GM18519 (cell line): ENCODE data around the gene VSTM2B.

Experiments
- ATAC-seq: cut with Tn5 transposase; IDR thresholded peaks from one replicate; pipeline ENCODE4 v1.9.1; 2021; ENCODE audit warnings: mild to moderate bottlenecking, moderate library complexity; ENCODE audit not compliant: unreplicated experiment, low FRiP score

VSTM2B gene

DNA sequence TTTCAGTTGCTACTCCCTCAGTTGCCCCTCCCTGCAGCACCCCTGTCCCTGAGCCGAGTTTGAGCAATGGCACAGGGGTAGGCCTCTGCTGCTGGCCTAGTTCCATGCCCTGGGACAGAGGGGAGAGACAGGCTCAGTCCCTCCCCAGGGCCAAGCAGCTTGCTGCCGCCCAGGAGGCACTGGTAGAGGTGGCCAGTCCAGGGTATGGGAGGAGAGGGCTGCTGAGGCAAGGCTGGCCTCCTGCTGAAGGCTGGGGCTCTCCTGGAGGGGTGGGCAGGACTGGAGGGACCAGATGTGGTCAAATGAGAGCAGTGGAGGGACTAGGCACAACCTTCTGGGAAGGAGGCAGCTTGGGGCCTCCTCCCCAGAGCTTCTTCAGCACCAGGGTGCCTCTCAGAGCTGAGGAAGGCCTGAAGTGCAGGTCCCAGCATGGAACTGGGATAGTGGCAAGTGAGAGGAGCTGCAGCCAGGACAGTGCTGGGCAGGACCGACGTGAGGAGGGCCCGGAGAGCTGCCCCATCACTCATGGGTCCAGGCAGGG lies 29.8 kb upstream of the VSTM2B start:
- ATAC-seq, result no peak

DNA sequence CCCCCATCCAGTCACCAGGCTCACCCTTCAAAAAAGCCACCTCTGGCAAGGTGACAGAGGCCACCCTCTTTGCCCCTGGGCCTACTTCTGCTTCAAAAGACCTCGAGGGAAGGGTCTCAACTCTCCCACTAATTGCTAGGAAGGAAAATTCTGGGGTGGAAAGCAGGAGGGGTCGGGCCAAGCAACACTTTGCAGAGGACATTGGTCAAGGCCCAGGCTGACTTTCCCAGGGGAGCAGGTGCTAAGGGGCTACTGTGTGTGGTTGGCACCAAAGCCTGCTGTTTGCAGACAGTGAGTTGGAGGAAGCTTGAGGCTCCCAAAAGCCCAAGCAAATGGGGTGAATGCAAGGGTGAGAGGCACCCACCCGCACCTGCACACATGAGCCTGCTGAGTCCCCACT lies 28.6 kb upstream of the VSTM2B start:
- no peak for ATAC-seq

DNA sequence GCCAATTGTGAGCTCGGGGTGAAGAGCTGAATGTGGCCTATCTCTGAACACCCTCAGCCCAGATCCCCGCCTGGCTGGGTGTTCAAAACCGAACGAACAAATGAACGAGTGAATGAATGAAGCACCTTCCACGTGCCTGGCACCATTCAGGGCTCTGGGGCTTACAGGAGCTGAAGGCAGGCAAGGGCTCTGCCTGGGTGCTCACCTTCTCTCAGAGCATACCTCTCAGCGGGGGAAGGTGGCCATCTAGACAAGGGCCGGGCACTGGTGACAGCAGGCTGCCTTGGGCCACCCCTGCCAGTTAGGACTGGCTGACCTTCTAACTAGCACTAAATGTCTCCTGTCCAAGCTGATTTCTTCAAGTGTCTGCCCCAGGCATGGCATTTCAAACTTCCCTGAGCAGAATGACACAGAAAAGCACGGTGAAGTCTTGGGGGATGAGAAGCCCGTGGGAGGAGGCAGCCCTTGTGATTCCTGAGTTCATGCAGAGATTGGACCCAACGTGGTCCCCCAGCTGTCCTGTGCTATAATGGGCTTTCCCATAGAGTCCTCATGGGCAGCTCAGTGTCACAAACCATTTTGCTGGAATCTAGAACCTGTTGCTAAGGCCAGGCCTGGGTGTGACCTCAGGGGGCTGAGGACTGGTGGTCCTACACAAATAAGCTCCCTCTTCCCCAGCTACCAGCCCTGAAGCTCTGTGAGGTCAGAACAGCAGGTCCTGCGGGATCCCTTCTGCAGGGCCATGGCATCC lies 27.9 kb upstream of the VSTM2B start:
- ATAC-seq, result no peak

DNA sequence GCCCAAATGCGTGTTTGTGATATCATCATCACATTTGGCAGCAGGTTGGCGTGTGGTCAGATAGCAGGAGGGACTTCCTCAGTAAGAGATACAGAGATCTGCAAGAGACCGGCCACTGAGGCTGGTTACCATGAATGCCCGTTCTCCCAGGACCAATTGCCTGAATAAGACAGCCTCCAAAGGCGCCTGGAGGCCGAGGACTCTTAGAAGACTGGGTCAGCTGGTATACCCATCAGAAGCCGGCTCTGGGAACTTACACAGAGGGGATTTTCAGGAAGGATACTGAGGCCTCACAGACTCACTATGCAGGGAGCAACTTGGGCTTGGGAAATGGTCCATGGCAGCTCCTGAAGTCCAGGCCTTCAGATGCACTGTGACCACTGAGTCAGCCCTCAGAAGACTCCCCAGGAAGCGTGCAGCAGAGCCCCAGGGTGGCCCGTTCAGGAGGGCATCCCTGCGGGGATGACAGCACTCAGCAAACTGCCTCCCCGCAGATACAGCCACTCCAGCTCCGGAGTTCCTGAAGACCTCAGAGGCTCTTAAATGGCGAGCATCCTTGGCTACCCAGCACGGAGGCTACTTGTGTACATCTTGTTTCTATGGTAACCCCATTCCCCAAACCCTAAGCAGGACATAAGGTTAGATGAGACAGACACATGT lies 26.4 kb upstream of the VSTM2B start:
- ATAC-seq, result no peak

DNA sequence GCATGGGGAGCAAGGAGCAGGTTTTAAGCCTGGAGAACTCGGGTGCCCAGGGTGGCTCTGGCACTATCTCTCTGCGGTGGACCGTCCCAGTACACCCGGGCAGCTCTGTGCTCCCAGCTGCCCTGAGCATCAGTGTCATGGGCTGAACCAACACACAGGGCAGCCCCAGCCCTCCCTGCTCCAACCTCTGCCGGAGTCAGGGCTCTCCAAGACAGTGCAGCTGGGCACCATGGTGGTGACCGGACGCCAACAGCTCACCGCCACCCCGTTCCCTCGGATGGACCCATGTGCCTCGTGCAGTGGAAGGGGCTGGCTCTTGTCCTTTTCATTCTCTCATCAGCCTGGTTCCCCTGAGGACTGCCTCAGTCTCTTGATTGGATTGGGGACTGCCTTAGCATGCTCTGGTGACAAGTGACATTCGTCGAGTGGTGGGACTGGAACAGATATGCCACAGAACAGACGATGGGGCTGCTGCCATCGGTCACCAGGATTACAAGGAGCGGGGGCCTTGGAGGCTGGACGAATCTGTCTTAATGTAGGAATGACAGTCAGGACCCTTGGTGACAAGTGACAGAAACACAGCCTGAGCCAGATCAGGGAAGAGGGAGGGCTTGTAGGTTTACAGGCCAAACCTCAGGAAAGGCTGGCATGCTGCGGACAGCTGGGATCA lies 25.7 kb upstream of the VSTM2B start:
- no peak for ATAC-seq

DNA sequence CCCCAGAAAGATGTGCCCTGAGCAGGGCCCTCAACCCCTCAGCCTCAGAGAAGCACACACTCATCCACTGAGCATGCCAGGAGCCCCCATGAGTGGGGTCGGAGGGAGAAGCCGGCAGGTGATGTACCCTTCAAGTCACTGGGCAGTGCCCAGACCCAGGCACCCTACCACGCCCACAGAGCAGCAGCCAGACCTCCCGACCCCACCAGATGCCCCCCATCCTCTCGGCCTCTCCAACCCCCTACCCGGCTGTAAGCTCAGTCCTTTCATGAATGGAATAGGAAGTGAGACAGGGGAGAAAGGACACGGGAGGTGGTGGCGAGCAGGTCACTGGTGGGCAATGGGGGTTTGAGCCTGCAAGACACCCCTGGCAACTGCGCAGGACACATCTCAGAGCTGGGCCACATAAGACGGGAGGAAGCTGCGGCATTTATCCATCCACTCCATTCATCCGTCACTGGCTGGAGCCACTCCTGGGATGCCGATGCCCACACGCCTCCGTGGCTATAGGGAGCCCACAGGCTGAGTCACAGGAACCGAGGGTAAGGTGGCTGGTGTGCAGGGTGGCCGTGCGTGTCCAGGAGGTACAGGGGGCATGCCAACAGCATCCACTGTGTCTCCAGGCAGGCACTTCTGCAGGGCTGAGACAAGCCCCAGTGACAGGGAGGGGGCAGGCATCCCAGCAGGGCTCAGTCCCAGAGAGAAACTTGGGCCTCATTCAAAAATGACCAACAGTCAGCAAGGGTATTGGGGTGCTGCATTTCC lies 23.8 kb upstream of the VSTM2B start:
- no peak for ATAC-seq

DNA sequence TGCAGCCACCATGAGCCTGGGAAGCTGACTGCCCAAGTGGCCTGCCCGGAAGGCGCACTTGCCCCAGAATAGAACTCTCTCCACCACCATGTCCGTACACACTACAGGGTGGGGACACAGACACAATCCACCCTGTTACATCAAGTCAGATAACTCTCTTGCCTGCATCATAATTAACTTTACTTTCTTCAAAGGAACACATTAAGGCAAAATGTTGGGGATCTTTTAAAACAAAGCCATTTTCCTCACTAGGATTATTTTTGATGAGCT lies 23.3 kb upstream of the VSTM2B start:
- ATAC-seq, result no peak

DNA sequence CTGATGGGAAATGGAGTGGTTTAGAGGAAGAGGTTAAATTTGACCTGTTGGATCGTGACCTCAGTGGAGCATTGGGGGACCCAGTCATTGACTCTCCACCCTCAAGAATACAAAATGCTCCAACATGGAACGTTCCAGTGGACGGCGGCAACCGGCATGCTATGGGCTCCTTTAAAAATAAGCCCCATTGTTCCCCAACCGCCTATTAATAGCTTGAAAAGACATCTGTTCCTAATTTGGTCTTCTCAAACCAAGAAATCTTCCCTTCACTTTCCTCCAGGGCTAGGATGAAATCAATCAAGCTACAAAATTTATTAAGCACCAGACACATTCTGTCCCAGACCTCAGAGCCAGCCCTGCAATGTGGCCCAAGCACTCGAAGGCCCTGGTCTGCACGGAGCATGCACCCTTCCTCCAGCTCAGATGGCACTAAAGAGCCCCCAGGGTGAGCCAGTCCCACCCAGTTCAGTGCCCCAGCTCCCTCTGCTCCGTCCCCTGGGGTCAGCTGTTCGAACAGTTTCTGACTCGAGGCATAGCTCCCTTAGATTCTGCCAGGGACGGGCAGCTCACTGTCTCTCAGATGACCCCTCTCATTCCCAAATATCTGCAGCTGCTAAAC lies 22.5 kb upstream of the VSTM2B start:
- ATAC-seq, result no peak

DNA sequence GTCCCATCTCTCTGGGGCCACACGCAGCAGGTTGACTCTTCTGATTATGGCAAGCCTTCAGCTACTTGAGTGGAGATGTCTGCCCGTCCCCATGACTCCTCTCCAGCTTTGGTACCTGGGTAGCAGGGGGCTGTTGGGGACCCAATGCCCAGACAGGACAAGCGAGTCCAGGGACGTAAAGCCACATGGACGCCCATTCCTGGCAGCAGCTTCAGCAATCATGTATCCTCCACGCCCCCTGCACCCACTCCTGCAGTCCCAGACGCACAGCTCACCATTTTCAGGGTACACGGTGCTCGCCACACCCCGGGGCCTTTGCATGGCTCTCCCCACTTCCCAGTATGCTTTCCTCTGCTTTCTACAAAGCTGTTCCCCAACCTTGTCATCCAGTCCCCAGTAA lies 22.0 kb upstream of the VSTM2B start:
- ATAC-seq, result no peak

DNA sequence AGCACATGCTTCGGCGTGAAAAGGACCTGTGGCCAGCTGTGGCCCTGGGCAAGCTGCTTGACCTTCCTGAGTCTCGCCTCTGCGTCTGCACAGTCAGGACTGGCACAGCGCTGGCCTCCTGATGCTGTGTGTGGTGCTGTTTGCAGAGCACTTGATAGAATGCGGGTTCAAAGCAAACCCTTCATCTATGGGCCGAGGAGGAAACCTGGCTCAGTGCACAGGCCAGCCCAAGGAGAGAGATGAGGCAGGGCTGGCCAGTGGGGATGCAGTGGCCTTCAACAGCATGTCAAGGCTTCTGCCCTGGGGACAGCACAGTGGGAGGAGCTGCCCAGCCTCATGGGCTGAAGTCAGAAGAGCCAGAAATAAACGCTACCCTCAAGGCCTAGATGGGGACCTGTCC lies 21.3 kb upstream of the VSTM2B start:
- ATAC-seq, result no peak

DNA sequence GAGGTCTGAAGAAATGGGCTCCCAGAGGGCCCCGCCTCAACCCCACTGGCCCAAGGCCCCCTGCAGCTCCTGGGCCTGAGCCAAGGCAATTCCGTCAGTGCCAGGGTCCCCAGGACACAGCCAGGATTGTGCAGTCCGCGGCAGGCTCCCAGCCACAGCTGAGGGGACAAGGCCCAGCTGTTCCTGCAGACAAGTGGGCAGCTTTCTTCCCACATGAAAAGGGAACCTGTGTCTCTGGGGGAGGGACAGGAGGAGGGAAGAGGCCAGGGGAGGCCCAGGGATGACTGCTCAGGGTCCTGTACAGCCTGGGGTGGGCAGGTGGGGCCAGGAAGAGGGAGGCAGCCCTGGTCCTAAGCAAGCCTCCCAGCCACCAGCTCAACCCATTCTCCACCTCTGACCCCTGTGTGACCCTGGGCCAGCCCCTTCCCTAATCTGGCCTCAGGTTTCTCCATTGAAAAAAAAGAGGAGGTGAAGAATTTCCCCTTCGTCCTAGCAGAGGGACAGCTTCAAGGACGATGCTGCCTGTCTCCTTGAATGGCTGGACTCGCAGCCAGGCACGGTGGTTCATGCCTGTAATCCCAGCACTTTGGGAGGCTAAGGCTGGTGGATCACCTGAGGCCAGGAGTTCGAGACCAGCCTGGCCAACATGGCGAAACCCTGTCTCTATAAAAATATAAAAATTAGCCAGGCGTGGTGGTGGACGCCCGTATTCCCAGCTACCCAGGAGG lies 20.5 kb upstream of the VSTM2B start:
- no peak for ATAC-seq

DNA sequence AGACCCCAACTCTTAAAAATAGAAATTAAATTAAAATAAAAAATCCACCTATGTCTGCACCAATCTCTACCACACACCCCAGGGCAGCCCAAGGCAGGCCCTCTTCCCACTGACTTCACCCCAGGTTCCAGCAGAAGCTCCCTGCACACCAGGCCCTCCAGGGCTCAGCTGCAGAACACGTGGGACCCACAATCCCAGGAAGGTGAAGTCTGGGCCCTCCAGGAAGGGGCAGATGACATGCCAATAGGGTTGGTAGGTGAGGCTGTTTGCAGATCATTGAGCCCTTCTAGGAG lies 19.2 kb upstream of the VSTM2B start:
- ATAC-seq, result no peak

DNA sequence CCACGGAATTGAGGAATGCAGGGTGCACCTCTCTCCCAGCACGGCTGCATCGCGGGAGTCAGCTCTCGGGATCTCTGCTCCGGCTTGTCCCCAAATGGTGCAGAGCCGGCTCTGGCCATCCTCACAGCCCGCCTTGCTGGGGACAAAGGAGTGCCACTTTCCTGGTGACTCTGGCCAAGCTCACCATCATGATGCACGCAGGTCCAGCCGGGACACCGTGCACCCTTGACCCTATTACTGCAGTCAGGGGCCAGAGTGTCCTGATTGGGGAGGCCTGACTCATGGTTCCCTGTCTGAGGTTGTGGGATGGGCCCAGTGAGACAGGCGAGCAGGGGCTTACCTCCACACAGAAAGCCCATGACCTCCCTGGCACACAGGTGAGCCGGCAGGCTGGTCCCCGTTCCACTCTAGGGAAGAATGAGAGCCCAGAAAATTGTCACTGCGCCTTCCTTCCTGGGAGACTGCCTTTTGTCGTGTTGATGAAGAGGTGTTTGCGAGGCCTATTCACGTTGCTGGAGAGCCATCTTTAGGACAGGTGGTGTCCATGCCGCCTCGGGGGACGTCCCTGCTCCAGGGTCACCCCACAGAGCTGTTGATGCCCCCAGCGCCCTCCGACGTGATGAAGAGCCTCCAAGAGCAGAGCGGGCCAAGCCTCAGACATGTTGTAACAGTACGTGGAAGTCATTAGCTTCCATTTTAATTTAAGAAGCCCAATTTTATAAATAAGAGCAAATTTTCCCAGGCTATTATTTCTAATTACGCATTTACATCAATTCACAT lies 18.5 kb upstream of the VSTM2B start:
- no peak for ATAC-seq

DNA sequence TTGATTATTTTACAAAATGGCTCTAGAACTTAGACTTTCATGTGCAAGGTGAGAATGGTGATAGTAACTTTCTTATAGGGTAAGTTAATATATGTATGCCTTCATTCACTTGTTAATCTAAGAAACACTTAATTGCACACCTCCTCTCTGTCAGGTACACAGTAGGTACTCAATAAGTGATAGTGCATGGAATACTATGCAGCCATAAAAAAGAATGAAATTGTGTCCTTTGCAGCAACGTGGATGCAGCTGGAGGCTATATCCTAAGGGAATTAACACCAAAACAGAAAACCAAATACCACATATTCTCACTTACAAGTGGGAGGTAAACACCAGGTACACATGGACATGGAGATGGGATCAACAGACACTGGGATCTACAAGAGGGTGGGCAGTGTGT lies 17.6 kb upstream of the VSTM2B start:
- no peak for ATAC-seq

DNA sequence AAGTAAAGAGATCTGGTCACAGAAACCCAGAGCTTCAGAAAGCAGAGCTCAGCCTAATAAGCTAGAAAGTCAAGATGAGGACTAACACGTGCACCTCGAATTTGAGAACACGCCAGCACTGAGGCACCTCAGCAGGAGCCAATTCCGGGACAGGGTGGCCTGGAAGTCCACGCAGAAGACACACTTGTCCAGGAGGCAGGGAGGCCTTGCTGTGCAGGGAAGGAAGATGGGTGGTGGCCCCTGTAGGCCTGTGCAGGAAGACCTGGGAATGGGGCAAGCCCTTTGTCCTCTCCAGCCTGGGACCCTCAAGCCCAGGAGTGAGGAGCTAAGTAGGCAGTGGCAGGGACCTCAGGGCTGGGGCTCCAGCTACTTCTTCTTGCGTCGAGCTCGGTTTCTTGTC lies 16.3 kb upstream of the VSTM2B start:
- ATAC-seq, result no peak

DNA sequence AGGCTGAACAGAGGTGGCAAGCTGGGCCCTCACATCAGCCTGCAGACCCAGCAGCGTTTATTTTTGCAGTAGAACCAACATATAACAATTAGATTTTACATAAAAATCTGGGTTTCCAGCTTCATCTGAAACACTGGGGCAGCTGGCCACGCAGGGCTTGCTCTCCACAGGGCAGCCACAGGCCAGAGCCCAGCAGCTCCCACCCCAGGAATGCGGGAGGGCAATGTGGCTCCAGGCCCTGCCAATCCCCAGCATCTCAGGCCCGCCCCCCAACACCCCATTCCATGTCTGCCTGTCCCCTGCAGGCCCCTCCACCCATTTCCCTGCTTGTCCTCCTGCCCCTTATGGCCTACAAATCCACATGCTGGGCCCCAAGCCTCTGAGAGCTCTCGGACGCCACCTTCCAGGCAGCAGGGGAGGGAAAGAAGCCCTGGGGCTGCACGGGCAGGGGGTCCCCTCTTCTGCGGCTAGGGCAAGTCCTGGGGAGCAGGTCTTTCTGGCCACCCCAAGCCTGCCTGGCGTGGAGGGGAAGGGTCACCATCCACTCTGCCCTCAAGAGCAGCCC lies 15.0 kb upstream of the VSTM2B start:
- ATAC-seq, result no peak

DNA sequence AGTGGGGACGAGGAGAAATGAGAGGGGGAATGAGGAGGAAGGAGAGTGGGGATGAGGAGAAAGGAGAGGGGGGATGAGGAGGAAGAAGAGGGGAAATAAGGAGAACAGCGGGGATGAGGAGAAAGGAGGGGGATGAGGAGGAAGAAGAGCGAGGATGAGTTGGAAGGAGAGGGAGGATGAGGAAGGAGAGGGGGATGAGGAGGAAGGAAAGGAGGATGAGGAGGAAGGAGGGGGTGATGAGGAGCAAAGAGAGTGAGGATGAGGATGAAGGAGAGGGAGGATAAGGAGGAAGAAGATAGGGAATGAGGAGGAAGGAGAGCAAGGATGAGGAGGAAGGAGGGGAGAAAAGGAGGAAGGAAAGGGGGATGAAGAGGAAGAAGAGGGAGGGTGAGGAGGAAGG lies 14.0 kb upstream of the VSTM2B start:
- ATAC-seq, result no peak

DNA sequence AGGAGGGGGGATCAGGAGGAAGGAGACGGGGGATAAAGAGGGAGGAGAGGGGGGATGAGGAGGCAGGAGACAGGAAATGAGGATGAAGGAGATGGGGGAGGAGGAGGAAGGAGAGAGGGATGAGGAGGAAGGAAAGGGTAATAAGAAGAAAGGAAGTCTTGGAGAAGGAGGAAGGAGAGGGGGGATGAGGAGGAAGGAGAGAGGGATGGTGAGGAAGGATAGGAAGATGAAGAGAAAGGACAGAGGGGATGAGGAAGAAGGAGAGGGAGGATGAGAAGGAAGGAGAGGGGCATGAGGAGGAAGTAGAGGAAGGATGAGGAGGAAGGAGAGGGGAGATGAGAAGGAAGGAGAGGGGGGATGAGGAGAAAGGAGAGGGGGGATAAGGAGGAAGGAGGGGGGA lies 13.0 kb upstream of the VSTM2B start:
- ATAC-seq, result no peak

DNA sequence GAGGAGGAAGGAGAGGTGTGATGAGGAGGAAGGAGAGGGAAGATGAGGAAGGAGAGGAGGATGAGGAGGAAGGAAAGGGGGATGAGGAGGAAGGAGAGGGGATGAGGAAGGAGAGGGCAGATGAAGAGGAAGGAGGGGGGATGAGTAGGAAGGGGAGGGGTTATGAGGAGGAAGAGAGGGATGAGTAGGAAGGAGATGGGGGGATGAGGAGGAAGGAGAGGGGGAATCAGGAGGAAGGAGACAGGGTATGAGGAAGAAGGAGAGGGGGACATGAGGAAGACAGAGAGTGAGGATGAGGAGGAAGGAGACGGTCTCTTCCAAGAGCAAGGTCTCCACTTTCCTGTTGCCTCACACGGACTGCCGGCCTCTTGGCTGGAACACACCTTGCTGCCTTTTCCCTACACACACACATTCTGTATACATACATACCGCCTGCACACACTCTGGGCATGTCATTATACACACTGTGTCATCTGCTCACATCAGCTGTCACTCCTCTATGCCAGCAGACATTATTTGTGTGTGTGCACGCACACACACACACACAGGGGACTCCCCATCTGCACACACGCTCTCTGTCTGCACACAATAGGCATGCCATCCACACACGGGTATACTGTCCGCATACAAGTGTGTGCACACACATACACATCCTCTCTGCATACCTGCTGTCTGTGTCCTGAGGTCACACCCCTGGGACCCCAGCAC lies 11.1 kb upstream of the VSTM2B start:
- ATAC-seq, result no peak
